Smooth muscle cell (in vitro differentiated cells): ENCODE data around the gene KLHL36. TPM values are rescaled to one million over a fixed set of nuclear protein-coding genes. Genes with fewer than 3 reads are reported as not detected.

ENCODE experiments used
- DNase-seq: peaks from one replicate; lab custom pipeline; 2025; ENCODE audit not compliant: unreplicated experiment; lab: John Stamatoyannopoulos, UW
- H2AFZ ChIP-seq: fragments of 200-600 bp; sonication (generic); 2 replicates; pipeline ENCODE4 v1.6.0; 2016; ENCODE audit warnings: antibody characterized with exemption, low read depth, mild to moderate bottlenecking
- H3F3A ChIP-seq: fragments of 200-600 bp; sonication (generic); 2 replicates; pipeline ENCODE4 v1.6.0; 2017; ENCODE audit warnings: antibody characterized with exemption, low read depth
- H3K27ac ChIP-seq: fragments of 200-600 bp; sonication (generic); 2 replicates; pipeline ENCODE4 v1.5.1; 2016; ENCODE audit warnings: low read depth, mild to moderate bottlenecking
- H3K27me3 ChIP-seq: fragments of 200-600 bp; sonication (generic); 2 replicates; pipeline ENCODE4 v1.6.1; 2016; ENCODE audit warnings: low read depth, mild to moderate bottlenecking
- H3K36me3 ChIP-seq: fragments of 200-600 bp; sonication (generic); 2 replicates; pipeline ENCODE4 v1.5.1; 2016; ENCODE audit warnings: low read depth
- H3K4me1 ChIP-seq: fragments of 200-600 bp; sonication (generic); 2 replicates; pipeline ENCODE4 v1.5.1; 2016; ENCODE audit warnings: low read depth
- H3K4me2 ChIP-seq: fragments of 200-600 bp; sonication (generic); 2 replicates; pipeline ENCODE4 v1.6.0; 2016; ENCODE audit warnings: mild to moderate bottlenecking
- H3K4me3 ChIP-seq: fragments of 200-600 bp; sonication (generic); 2 replicates; pipeline ENCODE4 v1.5.1; 2016; ENCODE audit warnings: mild to moderate bottlenecking
- H3K79me2 ChIP-seq: fragments of 200-600 bp; sonication (generic); 2 replicates; pipeline ENCODE4 v1.6.0; 2016; ENCODE audit warnings: low read depth, mild to moderate bottlenecking
- H3K9ac ChIP-seq: fragments of 200-600 bp; sonication (generic); 2 replicates; pipeline ENCODE4 v1.6.0; 2016; ENCODE audit warnings: low read depth
- H3K9me3 ChIP-seq: fragments of 200-600 bp; sonication (generic); replicated peaks from 2 replicates; pipeline ENCODE4 v1.5.1; 2016; ENCODE audit warnings: low read depth
- H4K20me1 ChIP-seq: fragments of 200-600 bp; sonication (generic); 2 replicates; pipeline ENCODE4 v1.6.0; 2016; ENCODE audit warnings: low read depth
- CTCF ChIP-seq: fragments of 200-600 bp; sonication (generic); IDR thresholded peaks from 2 replicates; pipeline ENCODE4 v1.5.1; 2017; ENCODE audit warnings: borderline replicate concordance, mild to moderate bottlenecking, antibody characterized with exemption; ENCODE audit not compliant: insufficient read depth, poor library complexity, severe bottlenecking
- WGBS: methylation state at CpG from one replicate; pipeline ENCODE4 v1.1.7; 2016; ENCODE audit warnings: low lambda C conversion rate; 5-methylcytosine and 5-hydroxymethylcytosine counted together
- polyA plus RNA-seq: library from polyadenylated mRNA; unstranded; fragments of >200 nt; fragmentation: Nextera tagmentation; extraction: Ambion mirVana; gene quantifications from 2 replicates; pipeline ENCODE4 v1.2.1, GENCODE V29; 2016
- total RNA-seq: library from RNA; depleted of rRNA; stranded (reverse); fragments of >200 nt; gene quantifications from 2 replicates; pipeline ENCODE4 v1.2.3, GENCODE V29; 2014

KLHL36 gene
- total and polyA plus RNA-seq, 2 experiments from 2014 or later: 18.0 to 35.4 TPM

- no peak for TF ChIP-seq CTCF
Observed at GRCh38 chr16:84675423-84675822, 27.1 kb downstream of the KLHL36 start.

GRCh38 chr16:84675884-84676283 lies 27.6 kb downstream of the KLHL36 start:
- DNase-seq: no peak
- no peaks in the 10 kb centered on the region for H4K20me1 ChIP-seq

More at GRCh38 chr16:84675423-84675822, 27.1 kb downstream of the KLHL36 start:
- Histone ChIP-seq H3K27me3 (no peaks in the 10 kb centered on the region), H3K4me3 (no peak overlapping the region), H3K79me2 (no peaks in the 10 kb centered on the region), H3K36me3 (no peaks in the 10 kb centered on the region), H3K9ac (no peak overlapping the region), H2AFZ (no peak overlapping the region), H3K4me1 (no peaks in the 10 kb centered on the region), H3K4me2 (no peak overlapping the region), H4K20me1 (no peaks in the 10 kb centered on the region), H3K9me3 (no peaks in the 10 kb centered on the region), H3F3A (no peaks in the 10 kb centered on the region), H3K27ac (no peak overlapping the region)
- 90% methylated on average over 9 of the region's 9 CpGs for WGBS
- no peak for DNase-seq

GRCh38 chr16:84677017-84677803 lies 28.9 kb downstream of the KLHL36 start:
- WGBS: 80% methylated on average over 14 of the region's 14 CpGs
- Histone ChIP-seq H3K27ac (no peak overlapping the region), H3K36me3 (no peaks in the 10 kb centered on the region), H2AFZ (no peak overlapping the region), H3K79me2 (no peaks in the 10 kb centered on the region), H3K4me2 (no peak overlapping the region), H3F3A (no peaks in the 10 kb centered on the region), H3K27me3 (no peaks in the 10 kb centered on the region), H3K4me1 (no peaks in the 10 kb centered on the region), H3K4me3 (no peak overlapping the region), H3K9me3 (no peaks in the 10 kb centered on the region), H4K20me1 (no peaks in the 10 kb centered on the region), H3K9ac (no peak overlapping the region)
- DNase-seq: no peak
- TF ChIP-seq CTCF: no peak

More at GRCh38 chr16:84675884-84676283, 27.6 kb downstream of the KLHL36 start:
- no peaks in the 10 kb centered on the region for H3F3A ChIP-seq
- H3K9ac ChIP-seq: no peak overlapping the region
- no peaks in the 10 kb centered on the region for H3K9me3 ChIP-seq
- no peak overlapping the region for H2AFZ ChIP-seq
- H3K4me3 ChIP-seq: no peak overlapping the region
- H3K36me3 ChIP-seq: no peaks in the 10 kb centered on the region
- no peaks in the 10 kb centered on the region for H3K4me1 ChIP-seq
- 98% methylated on average over 2 of the region's 2 CpGs for WGBS
- H3K4me2 ChIP-seq: no peak overlapping the region
- no peak overlapping the region for H3K27ac ChIP-seq
- TF ChIP-seq CTCF: no peak
- H3K27me3 ChIP-seq: no peaks in the 10 kb centered on the region
- H3K79me2 ChIP-seq: no peaks in the 10 kb centered on the region

DNA sequence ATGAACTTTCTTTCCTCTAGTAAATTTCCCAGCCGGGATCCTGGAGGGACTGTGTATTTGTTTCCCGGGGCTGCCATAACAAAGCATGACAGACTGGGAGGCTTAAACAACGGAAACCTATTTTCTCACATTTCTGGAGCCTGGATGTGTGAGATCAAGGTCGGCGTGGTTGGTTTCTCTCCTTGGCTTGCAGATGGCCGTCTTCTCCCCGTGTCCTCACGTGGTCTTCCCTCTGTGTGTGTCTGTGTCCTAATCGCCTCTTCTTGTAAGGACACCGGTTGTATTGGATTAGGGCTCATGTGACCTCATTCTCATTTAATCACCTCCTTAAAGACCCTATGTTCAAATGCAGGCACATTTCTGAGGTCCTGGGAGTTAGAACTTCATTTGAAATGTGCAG lies 29.5 kb downstream of the KLHL36 start:
- no peak overlapping the region for H2AFZ ChIP-seq
- no peaks in the 10 kb centered on the region for H3K36me3 ChIP-seq
- no peak for DNase-seq
- no peak overlapping the region for H3K27ac ChIP-seq
- no peak overlapping the region for H3K4me2 ChIP-seq
- TF ChIP-seq CTCF: no peak
- H3F3A ChIP-seq: no peaks in the 10 kb centered on the region
- no peaks in the 10 kb centered on the region for H3K4me1 ChIP-seq
- H3K27me3 ChIP-seq: no peaks in the 10 kb centered on the region
- no peaks in the 10 kb centered on the region for H3K9me3 ChIP-seq
- no peaks in the 10 kb centered on the region for H4K20me1 ChIP-seq
- no peak overlapping the region for H3K9ac ChIP-seq
- no peaks in the 10 kb centered on the region for H3K79me2 ChIP-seq
- H3K4me3 ChIP-seq: no peak overlapping the region
- 81% methylated on average over 10 of the region's 10 CpGs for WGBS
